HCT116 (cell line): ENCODE measurements around the gene UXS1. TPM values are rescaled to one million over a fixed set of nuclear protein-coding genes. Genes with fewer than 3 reads are reported as not detected.

ENCODE experiments used
- ATAC-seq: fragments of 200-7000 bp; cut with Tn5 transposase; 2 replicates; pipeline ENCODE4 v1.9.1; 2020; ENCODE audit warnings: mild to moderate bottlenecking, moderate library complexity
- BruUV-seq: library from RNA; stranded (reverse); fragments of 400-500 nt; replicated peaks from 2 replicates; lab custom pipeline; 2021; lab: Mats Ljungman, UMichigan
- CTCF ChIA-PET: fragments of 300-600 bp; sonication (Branson Sonifier 250); formaldehyde crosslinking; loops from one replicate; lab custom pipeline; 2021; ENCODE audit warnings: antibody characterized with exemption; lab: Charles Lee
- POLR2A ChIA-PET: fragments of 300-600, 350-600 bp; sonication (Branson Sonifier 250); formaldehyde crosslinking; loops from one replicate; lab custom pipeline; 2021; ENCODE audit warnings: antibody characterized with exemption; lab: Charles Lee
- RAD21 ChIA-PET, 2 experiments: fragments of 300-600 bp; sonication (Branson Sonifier 250); formaldehyde crosslinking; loops; one replicate each; lab custom pipeline; 2023; ENCODE audit warnings: low total read pairs in 2 of 2; ENCODE audit not compliant: uncharacterized antibody in 2 of 2, unreplicated experiment in 2 of 2, low non-redundant PET in 1 of 2; lab: Charles Lee
- DNase-seq: peaks from one replicate; pipeline ENCODE4 v3.0.0-alpha.2; 2010; ENCODE audit warnings: low read depth, low spot score
- H2AFZ ChIP-seq: fragments of 200-600 bp; shearing (Covaris generic), sonication (generic); 2 replicates; pipeline ENCODE4 v1.6.1; 2017; ENCODE audit warnings: low read depth, mixed run types, mixed read lengths, antibody characterized with exemption, low read length; ENCODE audit not compliant: poor library complexity, severe bottlenecking
- H3K27ac ChIP-seq: 2 replicates; pipeline ENCODE4 v1.5.1; 2012; ENCODE audit warnings: low read depth, low read length
- H3K27me3 ChIP-seq: fragments of 200-600 bp; sonication (generic); 2 replicates; pipeline ENCODE4 v1.6.1; 2016; ENCODE audit warnings: mixed run types, low read length, mixed read lengths; ENCODE audit not compliant: insufficient read depth
- H3K36me3 ChIP-seq, 2 experiments: fragments of 200-500 bp in 1 of 2; fragments of 200-600 bp in 1 of 2; sonication (Bioruptor generic) in 1 of 2; sonication (generic) in 1 of 2; 2 replicates each; pipeline versions ENCODE4 v1.5.1 to v1.6.1; 2014 to 2016; ENCODE audit warnings: low read length in 2 of 2, inconsistent platforms in 1 of 2, mixed read lengths in 1 of 2, mixed run types in 1 of 2; ENCODE audit not compliant: insufficient read depth in 2 of 2, control insufficient read depth in 1 of 2
- H3K4me1 ChIP-seq, 2 experiments: fragments of 200-600 bp in 1 of 2; sonication (generic) in 1 of 2; 2 replicates each; pipeline versions ENCODE4 v1.5.1 to v1.6.1; 2012 to 2017; ENCODE audit warnings: low read length in 2 of 2, inconsistent platforms in 1 of 2, mild to moderate bottlenecking in 1 of 2, mixed read lengths in 1 of 2, mixed run types in 1 of 2, moderate library complexity in 1 of 2; ENCODE audit not compliant: insufficient read depth in 2 of 2, control insufficient read depth in 1 of 2
- H3K4me2 ChIP-seq: fragments of 200-600 bp; sonication (generic); 2 replicates; pipeline ENCODE4 v1.6.1; 2017; ENCODE audit warnings: mixed run types, low read length, mixed read lengths
- H3K4me3 ChIP-seq, 2 experiments: fragments of 200-600 bp in 1 of 2; sonication (generic) in 1 of 2; replicated peaks in 1 of 2; 2 replicates each; pipeline ENCODE4 v1.5.1; 2011 to 2016; ENCODE audit warnings: low read length in 2 of 2, control low read depth in 1 of 2, low read depth in 1 of 2, mild to moderate bottlenecking in 1 of 2, mixed read lengths in 1 of 2, mixed run types in 1 of 2
- H3K79me2 ChIP-seq: fragments of 200-600 bp; sonication (generic); 2 replicates; pipeline ENCODE4 v1.6.1; 2017; ENCODE audit warnings: mild to moderate bottlenecking, mixed run types, low read length, moderate library complexity, mixed read lengths; ENCODE audit not compliant: insufficient read depth
- H3K9ac ChIP-seq: fragments of 200-600 bp; sonication (generic); 2 replicates; pipeline ENCODE4 v1.6.1; 2016; ENCODE audit warnings: low read length, mixed read lengths
- H3K9me2 ChIP-seq: fragments of 200-600 bp; sonication (generic), shearing (Covaris generic); 2 replicates; pipeline ENCODE4 v1.6.1; 2017; ENCODE audit warnings: mixed run types, mild to moderate bottlenecking, moderate library complexity; ENCODE audit not compliant: insufficient read depth
- H3K9me3 ChIP-seq, 2 experiments: fragments of 200-500 bp in 1 of 2; fragments of 200-600 bp in 1 of 2; sonication (Bioruptor generic) in 1 of 2; sonication (generic) in 1 of 2; 2 replicates each; pipeline ENCODE4 v1.6.1; 2014 to 2017; ENCODE audit warnings: low read length in 2 of 2, mixed read lengths in 2 of 2, inconsistent platforms in 1 of 2, low read depth in 1 of 2, mild to moderate bottlenecking in 1 of 2, mixed run types in 1 of 2, moderate library complexity in 1 of 2; ENCODE audit not compliant: control insufficient read depth in 1 of 2, insufficient read depth in 1 of 2
- H4K20me1 ChIP-seq: fragments of 200-600 bp; sonication (generic), shearing (Covaris generic); 2 replicates; pipeline ENCODE4 v1.6.1; 2017; ENCODE audit warnings: mixed run types, mild to moderate bottlenecking, moderate library complexity; ENCODE audit not compliant: insufficient read depth
- ATF3 ChIP-seq: IDR thresholded peaks from 2 replicates; pipeline ENCODE4 v1.6.1; 2012
- CEBPB ChIP-seq: IDR thresholded peaks from 2 replicates; pipeline ENCODE4 v1.6.1; 2012; ENCODE audit warnings: low read depth
- ELF1 ChIP-seq: IDR thresholded peaks from 2 replicates; pipeline ENCODE4 v1.6.1; 2012; ENCODE audit warnings: low read depth, borderline replicate concordance
- EZH2phosphoT487 ChIP-seq: fragments of 200-600 bp; IDR thresholded peaks from 2 replicates; pipeline ENCODE4 v1.6.1; 2018; ENCODE audit warnings: antibody characterized with exemption, borderline replicate concordance
- JUND ChIP-seq: IDR thresholded peaks from 2 replicates; pipeline ENCODE4 v1.6.1; 2012
- POLR2A ChIP-seq: IDR thresholded peaks from 2 replicates; pipeline ENCODE4 v1.7.0; 2011; ENCODE audit warnings: borderline replicate concordance; ENCODE audit not compliant: insufficient read depth, insufficient read length; ENCODE audit errors: extremely low read depth
- RAD21 ChIP-seq: IDR thresholded peaks from 2 replicates; pipeline ENCODE4 v1.6.1; 2012; ENCODE audit warnings: low read depth, mild to moderate bottlenecking
- SIN3A ChIP-seq: IDR thresholded peaks from 2 replicates; pipeline ENCODE4 v1.6.1; 2012; ENCODE audit warnings: low read depth
- SP1 ChIP-seq: IDR thresholded peaks from 2 replicates; pipeline ENCODE4 v1.6.1; 2012; ENCODE audit warnings: low read depth
- SRF ChIP-seq: IDR thresholded peaks from 2 replicates; pipeline ENCODE4 v1.6.1; 2012; ENCODE audit warnings: low read depth
- TCF7L2 ChIP-seq: IDR thresholded peaks from 2 replicates; pipeline ENCODE4 v1.7.0; 2011; ENCODE audit warnings: borderline replicate concordance, inconsistent platforms; ENCODE audit not compliant: insufficient read depth, insufficient read length; ENCODE audit errors: extremely low read depth
- YY1 ChIP-seq: IDR thresholded peaks from 2 replicates; pipeline ENCODE4 v1.6.1; 2011; ENCODE audit warnings: low read length, low read depth, moderate library complexity, mild to moderate bottlenecking; ENCODE audit not compliant: insufficient replicate concordance; ENCODE audit errors: extremely low read depth
- ZFX ChIP-seq: fragments of 450-650 bp; IDR thresholded peaks from 2 replicates; pipeline ENCODE4 v1.6.1; 2017
- ZNF274 ChIP-seq: fragments of 200-500 bp; sonication (Bioruptor generic); IDR thresholded peaks from 2 replicates; pipeline ENCODE4 v1.6.1; 2014; ENCODE audit warnings: mild to moderate bottlenecking, low read depth, low read length, inconsistent platforms
- intact Hi-C: fragments of 100-400 bp; cut with micrococcal nuclease; formaldehyde crosslinking; loops from 2 replicates; pipeline ENCODE4 v1.10.0; 2022
- total RNA-seq: library from RNA; stranded (reverse); gene quantifications from one replicate; pipeline ENCODE4 v1.2.1, GENCODE V29; 2021; ENCODE audit not compliant: unreplicated experiment
- TF ChIP-seq, protein P1 (sequence below): IDR thresholded peaks from 2 replicates; pipeline ENCODE4 v1.6.1; 2011; ENCODE audit warnings: mild to moderate bottlenecking, low read length, moderate library complexity; ENCODE audit not compliant: insufficient replicate concordance; ENCODE audit errors: extremely low read depth
- TF ChIP-seq, protein P2 (sequence below): IDR thresholded peaks from 2 replicates; pipeline ENCODE4 v1.6.1; 2012; ENCODE audit warnings: low read depth

Gene UXS1
- total RNA-seq, 1 experiment from 2014 or later: 45.7 TPM

DNA sequence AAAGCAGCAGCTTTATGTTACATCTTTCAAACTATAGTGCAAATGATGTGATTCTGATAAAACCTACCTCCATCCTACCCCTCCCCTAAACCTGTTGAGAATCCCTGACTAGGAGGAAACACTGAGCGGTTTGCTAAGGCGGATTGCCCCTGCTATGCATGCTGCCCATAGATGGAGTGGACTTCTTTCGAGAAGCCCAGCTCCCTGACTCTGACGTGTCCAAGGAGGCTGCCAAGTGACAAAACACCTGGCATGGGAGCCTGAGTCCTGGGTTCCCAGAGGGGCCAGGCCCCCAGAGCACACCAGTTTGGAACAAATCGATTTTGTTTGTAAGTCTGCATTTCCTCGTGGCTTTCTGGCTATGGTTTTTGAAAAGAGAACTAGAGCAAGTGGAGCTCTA lies 1.4 kb upstream of the UXS1 start:
- Histone ChIP-seq H3K4me2 (peak overlapping the region; percentile 99), H3K9ac (no peak overlapping the region), H3K27ac (no peak overlapping the region), H3K79me2 (peaks cover 32% of the 10 kb centered on the region), H3K9me2 (no peaks in the 10 kb centered on the region), H3K4me3 (no peak overlapping the region; a peak in 1 of 4 replicates), H4K20me1 (no peaks in the 10 kb centered on the region), H2AFZ (no peak overlapping the region), H3K27me3 (no peaks in the 10 kb centered on the region), H3K36me3 (no peaks in the 10 kb centered on the region), H3K9me3 (no peaks in the 10 kb centered on the region), H3K4me1 (peaks cover 4 to 17% of the 10 kb centered on the region in 2 experiments; a peak in 3 of 4 replicates)
- no peak for DNase-seq
- ATAC-seq: no peak
- ChIA-PET POLR2A (no interaction called here), RAD21 (no interaction called here), CTCF (no interaction called here)
- no TSS peak for BruUV-seq
- intact Hi-C loops: no loop called here
- TF ChIP-seq EZH2phosphoT487 (no peak), RAD21 (no peak), SP1 (no peak), JUND (no peak), ELF1 (no peak), ZFX (no peak), POLR2A (no peak)
- TF ChIP-seq, all 23 proteins: peak for 0

DNA sequence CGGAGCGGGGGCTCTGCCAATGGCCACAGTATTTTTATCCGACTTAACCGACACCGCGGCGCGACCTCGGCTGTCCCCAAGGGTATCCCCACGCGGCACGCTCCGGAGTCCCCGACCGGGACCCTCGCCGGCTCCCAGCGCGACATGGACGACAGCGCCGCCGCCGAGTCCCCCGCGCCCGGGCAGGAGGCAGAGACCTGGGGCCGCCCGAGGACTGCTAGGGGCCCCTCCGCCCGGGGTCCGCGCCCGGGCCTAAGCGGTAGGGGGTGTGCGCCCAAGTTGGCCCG lies 468 bp downstream of the UXS1 start:
- BruUV-seq: no TSS peak
- ChIA-PET RAD21 (no interaction called here), POLR2A (interaction anchor here (1.0 kb wide), 1 partner anchor 389 kb away, joined by 3 read pairs; no protein-coding TSS in a partner anchor), CTCF (no interaction called here)
- Histone ChIP-seq H3K4me2 (peak overlapping the region; percentile 92), H4K20me1 (no peaks in the 10 kb centered on the region), H3K27me3 (no peaks in the 10 kb centered on the region), H2AFZ (no peak overlapping the region), H3K9me3 (no peaks in the 10 kb centered on the region), H3K9me2 (no peaks in the 10 kb centered on the region), H3K4me3 (peak overlapping the region; percentile 72 to 89), H3K27ac (peak overlapping the region; percentile 80), H3K36me3 (no peaks in the 10 kb centered on the region), H3K9ac (peak overlapping the region; percentile 82), H3K4me1 (peaks cover 4 to 17% of the 10 kb centered on the region in 2 experiments; a peak in 3 of 4 replicates), H3K79me2 (peaks cover 48% of the 10 kb centered on the region)
- intact Hi-C loops: loop anchor here (2.0 kb wide), 1 partner anchor 89 kb away; no protein-coding TSS in a partner anchor
- DNase-seq (no peak), ATAC-seq (no peak)
- TF ChIP-seq SRF (no peak), TCF7L2 (no peak), SP1 (no peak), POLR2A (no peak), CEBPB (no peak), SIN3A (no peak), EZH2phosphoT487 (no peak), YY1 (no peak), ZNF274 (no peak), ATF3 (no peak), JUND (no peak)
- TF ChIP-seq, protein P1, sequence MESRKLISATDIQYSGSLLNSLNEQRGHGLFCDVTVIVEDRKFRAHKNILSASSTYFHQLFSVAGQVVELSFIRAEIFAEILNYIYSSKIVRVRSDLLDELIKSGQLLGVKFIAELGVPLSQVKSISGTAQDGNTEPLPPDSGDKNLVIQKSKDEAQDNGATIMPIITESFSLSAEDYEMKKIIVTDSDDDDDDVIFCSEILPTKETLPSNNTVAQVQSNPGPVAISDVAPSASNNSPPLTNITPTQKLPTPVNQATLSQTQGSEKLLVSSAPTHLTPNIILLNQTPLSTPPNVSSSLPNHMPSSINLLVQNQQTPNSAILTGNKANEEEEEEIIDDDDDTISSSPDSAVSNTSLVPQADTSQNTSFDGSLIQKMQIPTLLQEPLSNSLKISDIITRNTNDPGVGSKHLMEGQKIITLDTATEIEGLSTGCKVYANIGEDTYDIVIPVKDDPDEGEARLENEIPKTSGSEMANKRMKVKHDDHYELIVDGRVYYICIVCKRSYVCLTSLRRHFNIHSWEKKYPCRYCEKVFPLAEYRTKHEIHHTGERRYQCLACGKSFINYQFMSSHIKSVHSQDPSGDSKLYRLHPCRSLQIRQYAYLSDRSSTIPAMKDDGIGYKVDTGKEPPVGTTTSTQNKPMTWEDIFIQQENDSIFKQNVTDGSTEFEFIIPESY: no peak
- TF ChIP-seq, protein P2, sequence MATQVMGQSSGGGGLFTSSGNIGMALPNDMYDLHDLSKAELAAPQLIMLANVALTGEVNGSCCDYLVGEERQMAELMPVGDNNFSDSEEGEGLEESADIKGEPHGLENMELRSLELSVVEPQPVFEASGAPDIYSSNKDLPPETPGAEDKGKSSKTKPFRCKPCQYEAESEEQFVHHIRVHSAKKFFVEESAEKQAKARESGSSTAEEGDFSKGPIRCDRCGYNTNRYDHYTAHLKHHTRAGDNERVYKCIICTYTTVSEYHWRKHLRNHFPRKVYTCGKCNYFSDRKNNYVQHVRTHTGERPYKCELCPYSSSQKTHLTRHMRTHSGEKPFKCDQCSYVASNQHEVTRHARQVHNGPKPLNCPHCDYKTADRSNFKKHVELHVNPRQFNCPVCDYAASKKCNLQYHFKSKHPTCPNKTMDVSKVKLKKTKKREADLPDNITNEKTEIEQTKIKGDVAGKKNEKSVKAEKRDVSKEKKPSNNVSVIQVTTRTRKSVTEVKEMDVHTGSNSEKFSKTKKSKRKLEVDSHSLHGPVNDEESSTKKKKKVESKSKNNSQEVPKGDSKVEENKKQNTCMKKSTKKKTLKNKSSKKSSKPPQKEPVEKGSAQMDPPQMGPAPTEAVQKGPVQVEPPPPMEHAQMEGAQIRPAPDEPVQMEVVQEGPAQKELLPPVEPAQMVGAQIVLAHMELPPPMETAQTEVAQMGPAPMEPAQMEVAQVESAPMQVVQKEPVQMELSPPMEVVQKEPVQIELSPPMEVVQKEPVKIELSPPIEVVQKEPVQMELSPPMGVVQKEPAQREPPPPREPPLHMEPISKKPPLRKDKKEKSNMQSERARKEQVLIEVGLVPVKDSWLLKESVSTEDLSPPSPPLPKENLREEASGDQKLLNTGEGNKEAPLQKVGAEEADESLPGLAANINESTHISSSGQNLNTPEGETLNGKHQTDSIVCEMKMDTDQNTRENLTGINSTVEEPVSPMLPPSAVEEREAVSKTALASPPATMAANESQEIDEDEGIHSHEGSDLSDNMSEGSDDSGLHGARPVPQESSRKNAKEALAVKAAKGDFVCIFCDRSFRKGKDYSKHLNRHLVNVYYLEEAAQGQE: no peak
